ENCODE data around the gene NRL.

The NRL gene

DNA sequence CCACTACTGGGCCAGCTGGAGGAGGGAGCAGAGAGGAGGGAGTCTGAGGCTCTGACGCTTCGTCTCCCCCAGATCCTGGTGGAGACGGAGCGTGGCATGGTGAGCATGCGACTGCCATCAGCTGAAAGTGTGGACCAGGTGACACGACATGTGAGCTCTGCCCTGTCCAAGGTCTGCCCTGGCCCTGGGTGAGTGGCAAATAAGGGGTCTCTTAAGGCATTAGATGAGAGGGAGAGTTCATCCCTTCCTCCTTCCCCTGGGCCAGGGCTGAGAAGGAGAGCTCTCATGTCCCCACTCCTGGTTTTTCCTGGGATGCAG lies 60.5 kb downstream of the NRL start:
- no peak overlapping the region for H3K4me3 ChIP-seq (ENCODE audit: low read depth, low read length, poor library complexity, severe bottlenecking)
- H3K9me2 ChIP-seq (ENCODE audit: low read depth, low read length): no peaks in the 10 kb centered on the region
- no peak overlapping the region for H3K9ac ChIP-seq (ENCODE audit: low read length)
- H3K36me3 ChIP-seq (ENCODE audit: insufficient read depth, low read length): no peaks in the 10 kb centered on the region
- no peak overlapping the region for H2AFZ ChIP-seq (ENCODE audit: low read length)
- H3K4me2 ChIP-seq (ENCODE audit: low read length): no peak overlapping the region
- no peaks in the 10 kb centered on the region for H4K20me1 ChIP-seq (ENCODE audit: insufficient read depth, low read length)
- H3K27me3 ChIP-seq (ENCODE audit: insufficient read depth, low read length): peaks cover 4% of the 10 kb centered on the region; the same call in 1 of the 2 replicates
- H3K4me1 ChIP-seq (ENCODE audit: insufficient read depth, low read length, severe bottlenecking): peaks cover 16% of the 10 kb centered on the region
- TF ChIP-seq EZH2 (IDR thresholded peaks at IDR 0.05; ENCODE audit: borderline replicate concordance, low read length): no peak
- TF ChIP-seq, protein P1, sequence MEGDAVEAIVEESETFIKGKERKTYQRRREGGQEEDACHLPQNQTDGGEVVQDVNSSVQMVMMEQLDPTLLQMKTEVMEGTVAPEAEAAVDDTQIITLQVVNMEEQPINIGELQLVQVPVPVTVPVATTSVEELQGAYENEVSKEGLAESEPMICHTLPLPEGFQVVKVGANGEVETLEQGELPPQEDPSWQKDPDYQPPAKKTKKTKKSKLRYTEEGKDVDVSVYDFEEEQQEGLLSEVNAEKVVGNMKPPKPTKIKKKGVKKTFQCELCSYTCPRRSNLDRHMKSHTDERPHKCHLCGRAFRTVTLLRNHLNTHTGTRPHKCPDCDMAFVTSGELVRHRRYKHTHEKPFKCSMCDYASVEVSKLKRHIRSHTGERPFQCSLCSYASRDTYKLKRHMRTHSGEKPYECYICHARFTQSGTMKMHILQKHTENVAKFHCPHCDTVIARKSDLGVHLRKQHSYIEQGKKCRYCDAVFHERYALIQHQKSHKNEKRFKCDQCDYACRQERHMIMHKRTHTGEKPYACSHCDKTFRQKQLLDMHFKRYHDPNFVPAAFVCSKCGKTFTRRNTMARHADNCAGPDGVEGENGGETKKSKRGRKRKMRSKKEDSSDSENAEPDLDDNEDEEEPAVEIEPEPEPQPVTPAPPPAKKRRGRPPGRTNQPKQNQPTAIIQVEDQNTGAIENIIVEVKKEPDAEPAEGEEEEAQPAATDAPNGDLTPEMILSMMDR (IDR thresholded peaks at IDR 0.05; ENCODE audit: low read length): no peak
- no peaks in the 10 kb centered on the region for H3F3A ChIP-seq (ENCODE audit: insufficient read depth, low read length)
- H3K79me2 ChIP-seq (ENCODE audit: insufficient read depth, low read length): no peaks in the 10 kb centered on the region
- no peaks in the 10 kb centered on the region for H3K9me3 ChIP-seq (ENCODE audit: low read length)
- no peak overlapping the region for H3K27ac ChIP-seq (ENCODE audit: low read depth, low read length, poor library complexity, severe bottlenecking)

DNA sequence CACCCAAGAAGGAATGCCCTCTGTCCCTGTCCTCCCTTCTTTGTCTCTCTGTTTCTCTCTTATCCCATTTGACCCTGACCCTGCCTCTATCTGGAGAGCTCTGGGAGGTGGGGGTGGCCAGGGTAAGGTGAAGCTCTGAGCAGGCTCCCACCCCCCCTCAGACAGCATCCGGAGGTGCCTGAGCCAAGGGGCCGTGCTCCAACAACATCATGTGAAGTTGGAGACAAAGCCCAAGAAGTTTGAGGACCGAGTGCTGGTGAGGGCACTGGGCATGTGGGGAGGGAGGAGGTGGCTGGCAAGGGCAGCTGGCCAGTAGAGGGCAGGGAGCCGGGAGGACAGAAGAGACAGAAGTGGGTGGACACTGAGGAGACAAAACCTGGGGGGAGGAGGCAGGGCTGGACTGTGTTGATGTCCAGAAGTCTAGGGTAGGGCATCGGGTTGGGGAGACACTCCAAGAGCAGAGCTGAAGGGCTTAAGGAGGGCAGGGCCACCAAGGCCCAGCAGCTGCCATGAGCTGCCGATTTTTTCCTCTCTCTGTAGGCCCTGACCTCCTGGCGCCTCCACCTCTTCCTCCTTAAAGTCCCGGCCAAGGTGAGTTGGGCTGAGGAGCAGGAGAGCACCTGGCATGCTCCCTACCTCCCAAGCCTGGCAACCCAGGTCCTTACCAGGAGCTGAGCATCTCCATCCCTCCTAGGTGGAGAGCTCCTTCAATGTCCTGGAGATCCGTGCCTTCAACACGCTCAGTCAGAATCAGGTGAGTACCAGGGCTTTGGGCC lies 61.0 kb downstream of the NRL start:
- Histone ChIP-seq H3K4me2 (ENCODE audit: low read length) (no peak overlapping the region), H3K4me3 (ENCODE audit: low read depth, low read length, poor library complexity, severe bottlenecking) (no peak overlapping the region), H3K9me3 (ENCODE audit: low read length) (no peaks in the 10 kb centered on the region), H4K20me1 (ENCODE audit: insufficient read depth, low read length) (no peaks in the 10 kb centered on the region), H2AFZ (ENCODE audit: low read length) (no peak overlapping the region), H3K4me1 (ENCODE audit: insufficient read depth, low read length, severe bottlenecking) (peaks cover 16% of the 10 kb centered on the region), H3K36me3 (ENCODE audit: insufficient read depth, low read length) (no peaks in the 10 kb centered on the region), H3K9ac (ENCODE audit: low read length) (no peak overlapping the region), H3K27me3 (ENCODE audit: insufficient read depth, low read length) (peaks cover 4% of the 10 kb centered on the region; the same call in 1 of the 2 replicates), H3K79me2 (ENCODE audit: insufficient read depth, low read length) (no peaks in the 10 kb centered on the region), H3K9me2 (ENCODE audit: low read depth, low read length) (no peaks in the 10 kb centered on the region), H3K27ac (ENCODE audit: low read depth, low read length, poor library complexity, severe bottlenecking) (no peak overlapping the region), H3F3A (ENCODE audit: insufficient read depth, low read length) (no peaks in the 10 kb centered on the region)
- no peak for TF ChIP-seq EZH2 (IDR thresholded peaks at IDR 0.05; ENCODE audit: borderline replicate concordance, low read length)
- TF ChIP-seq, protein P1 (IDR thresholded peaks at IDR 0.05; ENCODE audit: low read length): no peak

DNA sequence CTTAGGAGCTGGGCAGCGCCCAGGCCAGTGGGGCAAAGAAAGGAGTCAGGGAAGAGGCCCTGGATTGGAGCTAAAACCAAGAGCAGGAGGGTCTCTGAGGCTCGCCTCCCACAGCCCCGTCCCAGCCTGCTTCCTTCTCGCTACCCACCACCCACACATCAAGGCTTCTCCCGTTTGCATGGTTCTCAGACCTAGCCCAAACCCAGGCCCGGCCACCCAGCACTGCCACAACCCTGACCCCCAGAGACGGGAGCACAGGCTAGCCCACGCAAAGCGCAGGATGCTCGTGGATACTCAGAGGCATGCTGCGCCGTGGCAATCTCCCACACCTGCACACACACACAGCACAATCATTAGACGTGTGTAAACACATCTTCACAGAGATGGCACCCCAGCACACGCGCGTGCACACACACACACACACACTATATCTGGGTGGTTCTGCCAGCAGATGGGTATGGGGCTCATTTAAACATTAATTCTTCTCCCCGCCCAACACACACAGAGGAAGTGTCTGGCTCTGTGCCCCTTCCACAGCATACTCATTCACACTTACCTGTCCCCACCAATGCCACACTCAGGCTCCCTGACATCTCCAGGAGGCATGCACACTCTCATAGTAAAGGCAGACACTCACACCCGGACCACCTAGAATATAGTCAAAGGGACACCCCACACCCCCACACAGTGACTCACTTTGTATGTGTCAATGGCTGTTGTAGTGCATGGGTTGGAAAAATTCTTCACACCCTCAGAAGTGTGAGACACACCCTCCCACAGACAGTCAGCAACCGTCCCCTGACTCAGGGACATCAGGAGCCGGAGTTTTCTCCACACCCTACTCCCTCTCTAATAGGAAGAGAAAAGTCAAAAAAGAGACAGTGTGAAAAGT lies 61.8 kb downstream of the NRL start:
- H3K27me3 ChIP-seq (ENCODE audit: insufficient read depth, low read length): peaks cover 4% of the 10 kb centered on the region; the same call in 1 of the 2 replicates
- no peaks in the 10 kb centered on the region for H4K20me1 ChIP-seq (ENCODE audit: insufficient read depth, low read length)
- H3K4me2 ChIP-seq (ENCODE audit: low read length): peak overlapping the region; percentile 98
- no peaks in the 10 kb centered on the region for H3F3A ChIP-seq (ENCODE audit: insufficient read depth, low read length)
- peaks cover 16% of the 10 kb centered on the region for H3K4me1 ChIP-seq (ENCODE audit: insufficient read depth, low read length, severe bottlenecking)
- H3K9me2 ChIP-seq (ENCODE audit: low read depth, low read length): no peaks in the 10 kb centered on the region
- no peak overlapping the region for H3K9ac ChIP-seq (ENCODE audit: low read length)
- no peak for TF ChIP-seq EZH2 (IDR thresholded peaks at IDR 0.05; ENCODE audit: borderline replicate concordance, low read length)
- TF ChIP-seq, protein P1 (IDR thresholded peaks at IDR 0.05; ENCODE audit: low read length): no peak
- H3K36me3 ChIP-seq (ENCODE audit: insufficient read depth, low read length): no peaks in the 10 kb centered on the region
- H3K27ac ChIP-seq (ENCODE audit: low read depth, low read length, poor library complexity, severe bottlenecking): no peak overlapping the region
- H3K79me2 ChIP-seq (ENCODE audit: insufficient read depth, low read length): no peaks in the 10 kb centered on the region
- no peaks in the 10 kb centered on the region for H3K9me3 ChIP-seq (ENCODE audit: low read length)
- H2AFZ ChIP-seq (ENCODE audit: low read length): no peak overlapping the region
- H3K4me3 ChIP-seq (ENCODE audit: low read depth, low read length, poor library complexity, severe bottlenecking): peak overlapping the region; percentile 76
